Stimulated activated CD8-positive, alpha-beta memory T cell treated with anti-CD3 and anti-CD28 coated beads, Interleukin-2, amount 100 ng/mL, for 1 hour (primary cell): ENCODE data around the gene IER3.
"Not testable (repeated sequence)": the region's sequence is repeated elsewhere in the genome, so short reads cannot be mapped to it uniquely, and the experiment has no call there.

Source experiments
- DNase-seq, 2 donors: peaks; one replicate each; pipeline ENCODE4 v3.0.0-alpha.2; 2020; ENCODE audit warnings: low read depth in 2 of 2

IER3 gene

DNA sequence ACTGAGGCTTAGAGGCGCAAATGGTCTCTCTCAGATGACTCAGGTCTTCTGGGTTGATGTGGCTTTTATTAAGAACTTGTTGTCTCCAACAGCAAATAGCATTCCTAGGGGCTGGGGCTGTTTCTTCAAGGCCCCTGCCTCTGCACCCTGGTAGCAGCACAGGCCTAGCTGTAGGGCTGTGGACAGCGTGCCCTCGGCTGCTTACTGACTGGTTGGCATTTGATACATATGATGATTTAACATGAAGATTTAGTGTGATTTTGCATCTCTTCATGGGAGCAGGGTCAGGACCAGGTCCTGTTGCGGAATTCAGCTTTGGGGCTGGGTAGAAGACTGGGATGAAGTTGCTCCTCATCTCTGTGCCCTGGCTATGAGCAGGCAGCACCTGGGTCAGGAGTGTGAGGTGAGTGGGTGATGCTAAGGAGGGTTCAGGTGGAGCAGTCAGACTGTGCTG is 24.3 kb upstream of the IER3 start:
- DNase-seq, result no peak

DNA sequence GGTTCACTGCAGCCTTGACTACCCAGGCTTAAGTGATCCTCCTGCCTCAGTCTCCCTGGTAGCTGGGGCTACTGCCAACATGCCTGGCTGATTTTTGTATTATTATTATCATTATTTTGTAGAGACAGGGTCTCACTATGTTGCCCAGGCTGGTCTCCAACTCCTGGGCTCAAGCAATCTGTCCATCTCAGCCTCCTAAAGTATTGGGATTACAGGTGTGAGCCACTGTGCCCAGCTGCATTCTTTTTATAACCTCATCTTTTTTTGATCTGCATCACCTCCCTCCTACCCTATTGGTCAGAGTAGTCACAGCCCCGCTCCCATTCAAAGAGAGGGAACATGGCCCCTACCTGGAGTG is 23.6 kb upstream of the IER3 start:
- no peak for DNase-seq

DNA sequence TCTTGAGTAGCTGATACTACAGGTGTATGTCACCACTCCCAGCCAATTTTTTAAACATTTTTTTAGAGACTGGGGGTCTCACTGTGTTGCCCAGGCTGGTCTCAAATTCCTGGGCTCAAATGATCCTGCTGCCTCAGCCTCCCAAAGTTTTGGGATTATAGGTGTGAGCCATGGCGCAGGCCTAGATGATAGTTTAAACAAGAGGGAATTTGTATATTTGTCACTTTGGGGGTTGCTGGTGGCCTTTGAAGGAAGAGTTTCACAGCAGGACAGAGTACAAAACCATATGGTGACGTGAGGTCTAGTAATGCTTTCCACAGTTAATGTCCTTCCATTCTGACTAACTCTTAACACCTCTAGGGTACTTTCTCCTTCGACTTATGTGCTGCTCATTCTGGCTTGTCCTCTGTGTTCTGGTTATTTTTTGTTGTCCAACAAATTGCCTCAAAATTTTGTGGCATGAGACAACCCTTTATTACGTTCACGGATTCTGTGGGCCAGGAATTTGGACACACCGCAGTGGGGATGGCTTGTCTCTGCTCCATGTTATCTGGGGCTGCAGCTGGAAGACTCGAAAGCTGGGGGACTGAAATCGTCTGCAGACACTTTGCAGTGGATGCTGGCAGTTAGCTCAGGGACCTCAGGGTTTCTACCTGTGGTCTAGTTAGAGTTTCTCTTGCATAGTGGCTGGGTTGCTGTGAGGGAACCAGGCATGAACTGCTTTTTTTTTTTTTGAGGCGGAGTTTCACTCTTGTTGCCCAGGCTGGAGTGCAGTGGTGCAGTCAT is 23.0 kb upstream of the IER3 start:
- no peak for DNase-seq

DNA sequence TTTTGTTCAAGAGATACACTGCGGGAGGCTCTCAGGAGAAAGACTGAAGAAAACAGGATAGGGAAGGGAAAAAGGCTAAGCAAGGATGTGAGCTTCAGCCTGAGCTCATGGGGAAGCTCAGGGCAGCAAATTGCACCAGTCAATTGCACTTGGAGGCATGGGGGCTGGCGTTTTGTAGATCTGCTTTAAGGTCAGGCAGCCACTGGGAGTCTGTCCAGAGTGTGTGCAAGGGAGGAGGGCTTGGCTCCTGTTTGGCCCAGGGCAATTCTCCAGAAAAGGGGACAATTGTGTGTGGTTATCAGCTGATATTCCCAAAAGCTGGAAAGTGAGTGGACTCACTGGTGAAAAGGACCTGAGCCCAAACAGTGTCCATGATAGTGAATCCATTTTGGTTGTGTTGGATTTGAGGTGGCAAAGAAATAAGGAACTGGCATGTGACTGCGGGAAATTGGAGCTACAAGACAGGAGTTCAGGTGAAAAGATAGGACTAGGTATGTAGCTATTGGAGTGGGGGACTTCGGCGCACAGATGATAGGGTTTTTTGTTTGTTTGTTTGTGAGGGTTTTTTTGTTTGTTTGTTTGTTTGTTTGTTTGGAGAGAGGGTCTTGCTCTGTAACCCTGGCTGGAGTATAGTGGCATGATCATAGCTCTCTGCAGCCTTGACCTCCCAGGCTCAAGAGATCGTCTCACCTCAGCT is 22.3 kb upstream of the IER3 start:
- DNase-seq, result no peak

DNA sequence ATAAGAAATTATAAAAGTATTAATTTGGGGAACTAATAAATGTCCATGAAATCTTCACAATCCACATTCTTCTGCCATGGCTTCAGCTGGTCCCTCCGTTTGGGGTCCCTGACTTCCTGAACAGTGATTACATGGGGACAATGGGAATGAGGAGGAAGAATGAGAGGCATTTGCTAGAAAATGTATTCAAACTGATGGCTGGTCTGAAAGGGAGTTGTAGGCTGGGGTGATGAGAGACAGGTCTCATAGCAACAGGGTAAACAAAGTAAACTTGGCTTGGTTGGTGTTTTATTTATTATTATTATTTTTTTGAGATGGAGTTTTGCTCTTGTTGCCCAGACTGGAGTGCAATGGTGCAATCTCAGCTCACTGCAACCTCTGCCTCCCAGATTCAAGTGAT is 21.1 kb upstream of the IER3 start:
- DNase-seq, result not testable (repeated sequence)

DNA sequence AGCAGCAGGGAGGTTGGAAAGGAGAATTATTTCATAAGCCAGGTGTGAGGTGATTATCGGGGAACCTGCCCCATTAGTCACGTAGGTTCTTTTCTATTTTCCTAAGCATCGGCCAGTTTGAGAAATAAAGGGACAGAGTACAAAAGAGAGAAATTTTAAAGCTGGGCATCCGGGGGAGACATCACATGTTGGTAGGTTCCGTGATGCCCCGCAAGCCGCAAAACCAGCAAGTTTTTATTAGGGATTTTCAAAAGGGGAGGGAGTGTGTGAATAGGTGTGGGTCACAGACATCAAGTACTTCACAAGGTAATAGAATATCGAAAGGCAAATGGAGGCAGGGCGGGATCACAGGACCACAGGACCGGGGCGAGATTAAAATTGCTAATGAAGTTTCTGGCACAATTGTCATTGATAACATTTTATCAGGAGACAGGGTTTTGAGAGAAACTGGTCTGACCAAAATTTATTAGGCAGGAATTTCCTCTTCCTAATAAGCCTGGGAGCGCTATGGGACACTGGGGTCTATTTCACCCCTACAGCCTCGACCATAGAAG is 20.2 kb upstream of the IER3 start:
- DNase-seq, result not testable (repeated sequence)

DNA sequence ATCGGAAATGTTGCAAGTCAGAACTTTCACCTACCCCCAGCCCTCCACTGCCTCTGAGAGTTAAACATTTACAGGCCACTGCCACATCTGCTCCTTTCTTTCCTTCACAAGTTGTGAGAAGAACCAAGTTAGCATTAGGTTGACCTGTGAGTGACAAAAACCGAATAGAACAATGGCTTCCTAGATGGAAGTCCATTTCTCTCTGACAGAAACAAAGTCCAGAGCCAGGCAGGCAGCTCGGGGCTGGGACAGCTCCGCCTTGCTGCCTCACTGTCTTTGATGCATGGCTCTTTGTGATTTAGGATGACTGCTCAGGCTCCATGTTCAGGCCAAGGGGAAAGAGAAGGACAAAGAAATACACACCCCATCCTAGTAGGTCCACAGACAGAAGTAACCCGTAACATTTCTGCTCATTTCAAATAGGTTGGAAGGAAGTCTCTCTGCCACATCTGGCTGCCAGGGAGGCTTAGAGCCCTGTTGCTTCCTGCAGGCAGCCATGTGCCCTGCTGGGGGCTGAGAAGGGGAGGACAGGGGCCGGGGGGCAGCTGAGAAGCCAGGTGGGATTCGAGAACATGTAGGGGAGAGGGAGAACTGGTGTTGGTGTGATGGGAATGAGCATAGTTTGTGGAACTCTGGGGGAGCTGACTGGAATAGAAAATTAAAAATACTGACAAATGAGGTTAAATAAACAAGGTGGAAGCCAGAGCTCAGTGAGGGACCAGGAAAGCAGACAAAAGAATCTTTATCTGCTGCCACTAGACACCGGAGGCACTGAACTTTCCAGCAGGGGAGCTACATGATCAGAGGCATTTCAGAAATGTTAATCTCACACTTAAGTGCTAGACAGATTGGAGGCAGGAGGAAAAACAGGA is 19.5 kb upstream of the IER3 start:
- DNase-seq, result no peak

DNA sequence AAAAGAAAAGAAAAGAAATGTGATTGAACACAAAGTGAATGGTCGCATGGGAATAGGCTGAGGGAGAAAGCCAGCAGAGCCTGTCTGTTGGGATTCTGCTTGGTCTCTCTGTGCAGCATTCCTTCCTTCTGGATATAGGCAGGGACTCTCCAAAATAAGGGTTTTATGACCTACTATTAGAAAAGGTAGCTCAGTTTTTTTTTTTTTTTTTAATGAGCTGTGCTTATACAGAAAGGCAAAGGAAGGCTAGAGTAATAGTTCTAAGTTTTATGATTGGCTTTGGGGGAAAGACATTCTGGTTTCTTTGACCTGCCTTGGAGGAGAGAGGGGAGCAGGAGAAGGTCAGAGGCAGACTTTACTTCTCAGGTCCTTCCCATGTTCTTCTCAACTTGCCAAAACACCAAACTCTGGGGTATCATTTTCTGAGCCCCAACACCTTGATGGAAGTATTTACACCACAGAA is 18.8 kb upstream of the IER3 start:
- no peak for DNase-seq

DNA sequence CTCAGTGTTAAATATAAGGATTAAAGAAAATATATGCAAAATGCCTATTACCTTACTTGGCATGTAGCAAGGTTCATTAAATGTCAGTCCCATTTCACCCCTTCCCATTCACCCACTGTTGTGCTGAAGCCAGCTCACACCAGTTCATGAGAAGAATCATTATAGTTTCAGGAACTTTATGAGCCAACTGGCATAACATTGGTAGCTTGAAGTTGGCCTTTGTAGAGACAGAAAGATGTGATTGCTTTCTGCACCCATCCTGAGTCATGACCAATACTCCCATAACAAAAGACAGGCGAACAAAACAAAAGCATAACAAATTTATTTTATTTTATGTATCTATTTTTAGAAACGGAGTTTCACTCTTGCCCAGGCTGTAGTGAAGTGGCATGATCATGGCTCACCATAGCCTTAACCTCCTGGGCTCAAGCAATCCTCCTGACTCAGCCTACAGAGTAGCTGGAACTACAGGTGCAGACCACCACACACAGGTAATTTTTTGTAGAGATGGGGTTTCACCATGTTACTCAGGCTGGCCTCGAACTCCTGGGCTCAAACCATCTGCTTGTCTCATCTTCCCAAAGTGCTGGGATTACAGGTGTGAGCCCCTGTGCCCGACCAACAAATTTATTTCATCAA is 17.6 kb upstream of the IER3 start:
- no peak for DNase-seq

DNA sequence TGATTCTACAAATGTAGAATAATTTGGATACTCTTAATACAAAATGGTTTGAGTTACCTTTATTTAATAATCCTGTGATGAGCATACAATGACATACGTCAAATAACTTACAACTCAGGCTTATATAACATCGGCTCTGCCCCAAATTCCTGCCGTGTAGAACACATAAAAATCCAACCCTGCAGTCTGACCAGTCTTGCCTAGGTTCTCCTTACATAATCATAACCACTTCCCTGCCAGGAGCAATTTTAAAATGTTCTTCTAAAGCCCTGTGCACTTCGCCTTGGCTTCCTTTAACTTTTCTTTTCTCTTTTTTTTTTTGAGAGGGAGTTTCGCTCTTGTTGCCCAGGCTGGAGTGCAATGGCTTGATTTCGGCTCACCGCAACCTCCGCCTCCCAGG is 16.2 kb upstream of the IER3 start:
- no peak for DNase-seq

DNA sequence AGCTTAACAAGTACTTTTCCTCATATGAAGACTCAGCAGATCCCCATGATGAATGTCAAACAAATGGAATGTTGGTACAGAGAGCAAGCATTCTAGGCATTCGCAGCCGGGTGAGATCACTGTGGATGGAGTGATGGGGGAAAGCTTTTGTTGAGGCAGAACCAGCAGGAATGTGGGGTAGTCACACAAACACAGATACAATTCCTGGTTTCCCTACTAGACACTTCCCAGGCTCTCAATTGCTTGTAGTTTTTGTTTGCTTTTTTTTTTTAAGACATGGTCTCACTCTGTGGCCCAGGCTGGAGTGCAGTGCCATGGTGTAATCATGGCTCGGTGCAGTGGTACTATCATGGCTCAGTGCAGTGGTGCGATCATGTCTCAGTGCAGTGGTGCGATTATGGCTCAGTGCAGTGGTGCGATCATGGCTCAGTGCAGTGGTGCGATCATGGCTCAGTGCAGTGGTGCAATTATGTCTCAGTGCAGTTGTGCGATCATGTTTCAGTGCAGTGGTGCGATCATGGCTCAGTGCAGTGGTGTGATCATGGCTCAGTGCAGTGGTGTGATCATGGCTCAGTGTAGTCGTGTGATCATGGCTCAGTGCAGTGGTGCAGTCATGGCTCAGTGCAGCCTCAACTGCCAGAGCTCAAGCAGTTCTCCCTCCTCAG is 15.4 kb upstream of the IER3 start:
- DNase-seq, result no peak

DNA sequence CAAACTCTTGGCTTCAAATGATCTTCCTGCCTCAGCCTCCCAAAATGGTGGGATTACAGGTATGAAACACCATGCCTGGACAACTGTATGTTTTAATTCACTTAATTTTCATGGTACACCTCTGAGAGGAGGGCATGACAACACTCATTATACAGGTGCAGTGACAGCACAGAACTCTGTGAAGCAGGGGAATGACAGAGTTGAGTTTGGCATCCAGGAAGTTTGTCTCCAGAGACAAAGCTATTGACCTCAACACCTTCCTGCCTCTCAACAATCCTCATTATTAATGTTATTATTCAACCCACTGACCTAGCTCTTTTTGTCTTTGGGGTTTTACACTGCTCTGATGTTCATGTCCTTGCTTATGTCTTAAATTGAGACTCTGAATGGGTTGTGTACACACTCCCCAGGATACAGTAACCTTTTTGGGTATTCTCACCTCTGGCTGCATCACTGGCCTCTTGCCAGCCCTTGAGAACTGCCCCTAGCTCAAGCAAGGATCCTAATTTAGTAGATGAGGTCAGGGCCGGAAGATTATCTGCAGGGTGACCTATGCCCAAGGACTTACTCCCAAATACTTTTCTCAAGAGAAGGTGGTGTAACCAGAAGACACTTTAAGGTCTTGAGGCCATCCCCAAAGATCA is 13.0 kb upstream of the IER3 start:
- DNase-seq, result no peak

DNA sequence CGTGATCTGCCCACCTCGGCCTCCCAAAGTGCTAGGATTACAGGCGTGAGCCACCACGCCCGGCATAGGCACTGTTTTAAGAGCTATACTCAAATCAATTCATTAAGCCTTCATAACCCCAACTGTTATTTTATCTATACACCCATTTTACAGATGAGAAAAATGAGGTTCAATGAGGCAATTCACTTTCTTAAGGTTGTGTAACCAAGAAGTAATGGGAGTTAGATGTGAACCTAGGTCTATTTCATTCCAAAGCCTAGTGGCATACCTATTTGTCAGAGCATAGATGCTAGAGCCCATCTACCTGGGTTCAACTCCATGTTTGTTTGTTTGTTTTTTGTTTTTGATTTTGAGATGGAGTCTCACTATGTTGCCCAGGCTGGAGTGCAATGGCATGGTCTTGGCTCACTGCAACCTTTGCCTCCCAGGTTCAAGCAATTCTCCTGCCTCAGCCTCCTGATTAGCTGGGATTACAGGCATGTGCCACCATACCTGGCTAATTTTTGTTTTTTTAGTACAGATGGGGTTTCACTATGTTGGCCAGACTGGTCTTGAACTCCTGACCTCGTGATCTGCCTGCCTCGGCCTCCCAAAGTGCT is 12.2 kb upstream of the IER3 start:
- DNase-seq, result not testable (repeated sequence)

DNA sequence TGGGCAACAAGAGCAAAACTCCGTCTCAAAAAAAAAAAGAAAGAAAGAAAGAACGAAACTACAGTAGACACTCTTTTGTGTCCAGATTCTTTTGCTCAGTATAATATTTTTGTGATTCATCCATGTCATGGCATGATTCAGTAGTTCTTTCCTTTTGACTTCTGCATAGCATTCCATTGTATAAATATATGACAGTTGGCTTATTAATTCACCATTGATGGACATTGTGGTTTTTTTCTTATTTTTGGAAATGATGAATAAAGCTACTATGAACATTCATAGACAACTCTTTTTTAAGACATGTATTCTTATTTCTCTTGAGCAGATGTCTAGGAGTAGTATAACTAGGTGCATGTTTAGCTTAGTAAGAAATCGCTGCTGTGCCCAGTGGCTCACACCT is 10.3 kb upstream of the IER3 start:
- DNase-seq, result no peak

DNA sequence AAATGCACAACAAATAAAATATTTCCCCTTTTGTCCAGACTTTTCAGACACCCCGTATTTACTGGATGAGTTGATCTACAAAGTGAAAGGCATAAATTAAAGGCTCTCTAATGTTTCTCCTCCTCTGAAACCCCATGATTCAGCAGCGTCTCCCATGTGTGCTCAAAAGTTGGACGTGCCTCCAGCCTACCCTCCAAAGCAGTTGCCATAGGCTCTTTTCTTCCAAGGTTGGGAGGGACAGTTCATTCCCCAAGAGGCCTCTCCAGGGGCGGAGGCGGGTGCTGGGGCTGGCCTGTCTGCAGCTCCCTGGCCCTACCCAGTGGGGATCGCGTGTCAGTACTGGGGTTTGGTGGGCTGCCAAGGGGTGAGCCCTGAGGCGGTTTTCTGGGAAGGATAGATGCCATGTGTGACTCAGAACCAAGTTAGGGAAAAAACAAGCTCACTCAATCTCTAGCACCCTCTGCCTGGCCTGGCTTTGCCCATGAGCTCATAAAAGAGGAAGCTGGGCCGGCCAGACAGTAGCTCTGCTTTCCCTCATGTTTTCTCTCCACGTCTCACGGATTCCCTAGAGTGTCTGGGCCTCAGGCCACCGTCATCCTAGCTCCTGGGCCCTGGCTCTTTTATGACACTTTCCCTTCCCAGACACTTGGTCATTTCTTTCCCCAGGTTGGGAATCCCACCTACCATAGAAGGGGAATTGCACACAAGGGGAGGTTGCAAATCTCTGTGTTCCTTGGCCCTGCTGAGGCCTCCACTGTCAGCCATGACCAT is 8.0 kb upstream of the IER3 start:
- no peak for DNase-seq

DNA sequence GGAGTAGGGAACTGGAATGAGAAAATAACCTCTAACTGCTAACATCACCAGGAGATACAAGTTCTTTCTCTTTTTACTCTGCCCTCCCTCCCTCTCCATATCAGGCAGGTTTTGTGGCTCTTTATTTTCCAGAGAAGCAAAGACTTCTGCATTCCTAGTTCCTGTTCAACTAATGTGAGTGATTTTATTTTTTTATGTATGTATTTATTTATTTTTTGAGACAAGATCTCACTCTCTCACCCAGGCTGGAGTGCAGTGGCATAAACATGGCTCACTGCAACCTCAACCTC is 6.0 kb upstream of the IER3 start:
- no peak for DNase-seq

DNA sequence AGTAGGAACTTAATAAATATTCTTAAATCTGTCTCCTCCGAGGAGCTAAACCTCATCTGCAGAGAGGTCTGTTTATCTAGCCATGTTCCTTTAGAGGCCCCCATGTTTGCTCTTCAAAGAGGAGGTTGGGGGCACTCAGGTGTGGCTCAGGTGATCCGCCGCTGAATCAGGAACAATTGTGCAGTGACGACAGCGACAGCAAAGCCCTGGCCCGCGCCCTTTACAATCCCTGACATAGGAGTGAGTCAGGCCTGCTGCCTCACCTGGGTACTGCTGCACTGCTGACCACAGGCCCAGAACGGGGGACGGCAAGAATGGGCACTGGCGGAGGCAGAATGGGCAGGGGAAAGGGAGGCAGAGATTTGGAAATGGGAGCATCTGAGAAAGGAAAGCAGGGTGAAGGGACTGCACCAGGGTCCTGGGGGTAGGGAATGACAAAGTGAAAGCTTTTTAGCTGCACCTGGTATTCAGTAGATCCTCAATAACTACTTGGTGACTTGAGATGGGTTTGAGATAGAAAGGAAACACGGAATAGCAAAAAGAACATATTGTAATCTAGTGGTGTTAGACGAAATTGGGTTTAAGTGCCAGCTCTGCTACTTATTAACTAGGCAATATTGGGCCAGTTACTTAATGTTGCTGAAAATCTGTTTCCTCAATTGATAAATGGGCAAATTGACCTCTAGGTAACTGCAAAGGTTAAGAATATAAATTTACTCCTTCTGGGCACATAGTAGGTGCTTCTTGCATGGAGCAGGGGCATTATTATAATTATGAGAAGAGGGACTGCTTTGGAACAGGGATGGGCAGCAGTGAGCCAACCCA is 5.4 kb upstream of the IER3 start:
- no peak for DNase-seq

DNA sequence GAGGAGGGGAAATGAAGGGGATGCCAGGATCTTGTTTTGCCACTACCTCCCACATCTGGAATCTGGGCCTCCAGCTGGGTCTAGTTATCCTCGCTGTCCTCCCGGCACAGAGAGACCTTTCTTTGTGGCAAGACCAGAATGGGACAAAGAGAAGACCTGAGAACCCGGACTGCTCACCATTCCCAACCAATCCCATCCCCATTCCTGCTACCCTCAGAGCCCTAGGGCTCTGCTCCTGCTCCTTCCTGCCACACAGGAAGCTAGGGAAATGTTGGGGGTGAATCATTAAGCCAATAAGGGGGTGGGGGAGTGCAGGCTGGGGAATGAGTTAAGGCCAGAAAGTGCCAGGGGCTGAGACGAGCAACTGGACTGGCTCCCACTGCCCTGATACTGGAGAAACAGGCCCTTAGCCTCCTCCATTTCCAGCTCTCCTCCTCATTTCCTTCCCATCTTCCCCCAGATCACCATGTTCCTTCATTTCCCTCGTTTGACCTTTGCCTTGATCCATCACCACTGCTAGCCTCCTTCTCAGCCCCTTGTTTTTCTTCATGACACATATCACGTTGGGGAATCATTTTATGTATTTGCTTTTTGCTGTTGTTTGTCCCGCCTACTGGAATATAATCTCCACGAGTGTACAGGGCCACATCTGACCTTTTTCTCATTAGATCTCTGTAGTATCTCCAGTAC is 4.6 kb upstream of the IER3 start:
- DNase-seq, result no peak
